A204.1 (cell line): ENCODE results near the gene SSBP1.
"Not testable (repeated sequence)": the region's sequence is repeated elsewhere in the genome, so short reads cannot be mapped to it uniquely, and the experiment has no call there.

Experiments
- FAIRE-seq: peaks from 2 replicates; lab custom pipeline; 2012; peaks lifted over from hg19 to GRCh38; lab: Jason Lieb, UNC

The SSBP1 gene

GRCh38 chr7:141709749-141710148 lies 28.4 kb upstream of the SSBP1 start:
- no peak for FAIRE-seq

DNA sequence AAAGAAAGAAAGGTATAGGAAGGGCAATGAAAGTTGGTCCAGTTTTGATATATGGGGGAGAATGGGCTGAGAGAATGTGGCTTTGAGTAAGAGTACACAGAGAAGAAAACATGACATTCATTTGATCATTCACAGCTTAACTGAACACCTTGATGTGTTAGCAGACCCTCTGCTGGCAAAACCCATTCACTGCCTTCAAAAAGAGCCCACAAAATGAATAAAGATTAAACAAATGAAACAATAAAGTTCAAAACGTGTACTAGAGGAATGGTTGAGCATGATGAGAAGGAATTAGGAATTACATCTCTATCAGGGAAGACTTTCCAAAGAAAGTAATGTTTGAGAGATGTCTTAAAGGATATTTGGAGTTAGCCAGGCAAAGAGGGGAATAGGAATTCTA lies 27.9 kb upstream of the SSBP1 start:
- no peak for FAIRE-seq

- no peak for FAIRE-seq
These were observed 25.4 kb upstream of the SSBP1 start for GRCh38 chr7:141712603-141713255.

GRCh38 chr7:141713890-141714289 lies 24.3 kb upstream of the SSBP1 start:
- FAIRE-seq = no peak

DNA sequence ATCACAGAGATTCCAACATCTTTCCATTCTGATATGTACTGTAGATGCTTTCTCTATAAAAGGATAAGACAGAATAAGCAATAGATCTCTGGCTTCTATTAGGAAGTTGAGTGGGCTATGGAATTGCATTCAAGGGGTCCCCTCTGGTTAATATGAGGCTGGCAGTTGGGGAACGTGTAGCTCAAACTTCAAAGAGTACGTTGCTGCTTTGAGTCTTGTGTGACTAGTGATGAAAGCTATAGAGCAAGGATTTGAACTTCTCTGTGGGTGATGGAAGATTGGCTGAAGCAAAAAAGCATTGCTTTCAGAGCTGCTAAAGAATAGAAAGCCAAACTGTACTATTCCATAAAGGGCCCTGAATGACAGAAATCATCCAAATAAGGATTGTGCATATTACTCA lies 23.6 kb upstream of the SSBP1 start:
- FAIRE-seq = no peak

DNA sequence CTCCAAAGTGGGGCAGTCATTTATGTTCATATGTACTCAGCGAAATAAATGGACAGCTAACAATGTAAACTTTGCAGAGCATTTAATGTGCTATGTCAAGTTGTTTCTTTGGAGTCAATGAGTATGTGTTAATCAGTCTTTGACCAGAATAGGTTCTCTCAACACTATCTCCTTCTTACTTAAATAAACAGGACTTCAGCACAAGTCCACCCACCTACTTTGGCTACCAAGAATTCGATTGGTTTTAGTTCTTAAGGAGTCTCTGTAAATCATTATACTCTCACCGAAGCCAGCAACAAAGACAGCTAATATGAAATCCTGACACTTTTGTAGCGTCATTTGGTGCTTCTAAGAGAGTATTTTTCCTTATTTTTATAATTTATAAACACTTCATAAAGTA lies 23.1 kb upstream of the SSBP1 start:
- no peak for FAIRE-seq

GRCh38 chr7:141715794-141716689 lies 22.1 kb upstream of the SSBP1 start:
- FAIRE-seq = no peak

DNA sequence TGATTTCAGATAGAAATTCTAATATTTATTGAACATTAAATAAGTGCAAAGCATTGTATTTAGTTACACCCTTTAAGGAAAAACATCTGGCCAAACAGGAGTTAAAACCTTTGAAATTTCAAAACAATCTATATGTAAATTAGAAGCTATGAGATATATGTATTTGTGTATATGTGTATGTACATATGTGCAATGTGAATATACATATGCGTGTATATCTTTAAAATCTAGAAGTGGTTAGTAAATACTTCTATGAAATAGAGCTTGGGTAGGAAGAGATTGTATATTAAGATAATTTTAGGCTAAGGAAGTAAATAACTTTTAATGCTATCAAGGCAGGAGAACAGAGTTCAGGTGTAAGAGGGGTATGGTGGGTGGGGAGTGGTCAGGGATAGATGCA lies 20.7 kb upstream of the SSBP1 start:
- FAIRE-seq = no peak

- FAIRE-seq = no peak
These were observed 15.6 kb upstream of the SSBP1 start for GRCh38 chr7:141722529-141722928.

DNA sequence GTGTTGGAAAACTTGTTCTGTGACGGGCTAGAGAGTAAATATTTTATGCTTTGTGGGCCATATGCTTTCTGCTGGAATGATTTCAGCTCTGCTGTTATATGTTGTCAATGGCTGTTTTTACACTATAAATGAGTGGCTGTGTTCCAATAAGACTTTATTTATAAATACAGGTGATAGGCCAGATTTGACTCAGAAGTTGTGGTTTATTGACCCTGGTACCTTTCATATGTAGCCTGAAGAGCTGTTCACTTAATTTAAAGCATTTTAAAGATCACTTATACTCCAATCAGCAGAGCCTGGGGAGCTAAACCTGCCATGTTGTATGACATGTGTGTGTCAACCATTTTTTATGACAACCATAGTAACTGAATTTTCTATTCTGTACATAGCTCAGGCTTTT lies 9.1 kb upstream of the SSBP1 start:
- no peak for FAIRE-seq

GRCh38 chr7:141731476-141732149 lies 6.5 kb upstream of the SSBP1 start:
- FAIRE-seq = no peak

- no peak for FAIRE-seq
These were observed 881 bp upstream of the SSBP1 start for GRCh38 chr7:141737118-141737835.

DNA sequence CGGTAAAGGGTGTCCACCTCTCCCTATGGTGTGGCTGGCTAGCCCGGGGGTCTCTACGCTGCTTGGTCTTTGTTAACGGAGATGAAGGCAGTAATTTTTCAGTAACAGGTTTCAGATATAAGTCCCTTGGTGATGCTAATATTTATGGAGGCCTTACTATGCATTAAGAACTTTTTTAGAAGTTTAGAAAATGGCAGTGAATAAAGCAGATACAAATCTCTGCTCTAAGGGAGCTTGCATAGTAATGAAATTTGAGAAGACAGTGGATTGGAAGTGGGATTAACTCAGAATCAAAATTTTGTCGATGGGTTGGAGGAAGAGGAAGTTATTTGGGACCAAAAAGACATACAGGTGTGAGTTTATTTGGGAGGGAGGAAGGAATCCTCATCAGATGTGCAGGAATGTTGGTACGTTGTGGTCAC lies 445 bp downstream of the SSBP1 start:
- no peak for FAIRE-seq

GRCh38 chr7:141739250-141739649 lies 1.1 kb downstream of the SSBP1 start:
- no peak for FAIRE-seq

DNA sequence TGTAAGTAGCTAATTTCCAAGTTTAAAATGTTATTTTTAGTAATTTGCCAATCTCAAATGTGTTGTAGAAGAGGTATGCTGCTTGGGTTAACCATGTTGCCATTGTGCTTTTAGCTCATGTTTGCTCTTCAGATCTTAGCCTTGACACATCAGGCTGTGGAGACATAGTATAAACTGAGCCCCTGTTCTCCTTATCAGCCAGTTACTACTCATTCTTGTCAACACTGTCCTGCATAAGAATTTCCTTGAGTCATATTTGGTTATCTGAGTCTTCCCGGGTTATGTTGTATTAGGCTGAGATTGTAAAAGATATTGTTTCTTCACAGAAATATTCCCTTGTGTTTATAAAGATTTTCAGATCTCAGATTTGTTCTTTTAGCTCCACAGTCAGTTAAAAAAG lies 4.1 kb downstream of the SSBP1 start:
- FAIRE-seq = no peak

GRCh38 chr7:141744131-141744530 lies 6.0 kb downstream of the SSBP1 start:
- no peak for FAIRE-seq

- FAIRE-seq = no peak
These were observed 10.2 kb downstream of the SSBP1 start for GRCh38 chr7:141748396-141748795.

- not testable (repeated sequence) for FAIRE-seq
These were observed 13.7 kb downstream of the SSBP1 start for GRCh38 chr7:141751904-141752303.

- FAIRE-seq = no peak
These were observed 14.5 kb downstream of the SSBP1 start for GRCh38 chr7:141752634-141753033.

GRCh38 chr7:141754939-141755338 lies 16.8 kb downstream of the SSBP1 start:
- no peak for FAIRE-seq

DNA sequence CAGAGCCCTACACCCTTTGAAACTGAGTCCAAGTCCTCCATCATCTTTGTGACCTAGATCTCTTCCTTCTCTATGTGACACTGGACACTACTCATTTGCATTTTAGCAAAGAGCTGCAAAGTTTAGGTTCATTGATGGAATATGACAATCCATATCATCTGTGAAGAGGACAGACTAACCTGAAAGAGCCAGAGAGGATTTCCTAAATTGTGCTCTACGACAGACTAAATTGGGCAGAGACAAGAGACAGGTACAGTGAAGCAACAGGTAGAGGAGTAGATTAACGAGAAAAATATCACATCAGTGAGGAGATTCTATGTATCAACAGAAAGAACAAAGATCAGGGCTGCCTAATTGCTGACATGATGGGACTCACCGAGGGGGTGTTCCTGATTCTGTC lies 25.6 kb downstream of the SSBP1 start, which contains the start of gene TAS2R3:
TAS2R3 (plus strand) TSS at position 301 of the 400 bp plus-strand sequence; CDS start at position 363, 62 bp downstream.
- FAIRE-seq = no peak

DNA sequence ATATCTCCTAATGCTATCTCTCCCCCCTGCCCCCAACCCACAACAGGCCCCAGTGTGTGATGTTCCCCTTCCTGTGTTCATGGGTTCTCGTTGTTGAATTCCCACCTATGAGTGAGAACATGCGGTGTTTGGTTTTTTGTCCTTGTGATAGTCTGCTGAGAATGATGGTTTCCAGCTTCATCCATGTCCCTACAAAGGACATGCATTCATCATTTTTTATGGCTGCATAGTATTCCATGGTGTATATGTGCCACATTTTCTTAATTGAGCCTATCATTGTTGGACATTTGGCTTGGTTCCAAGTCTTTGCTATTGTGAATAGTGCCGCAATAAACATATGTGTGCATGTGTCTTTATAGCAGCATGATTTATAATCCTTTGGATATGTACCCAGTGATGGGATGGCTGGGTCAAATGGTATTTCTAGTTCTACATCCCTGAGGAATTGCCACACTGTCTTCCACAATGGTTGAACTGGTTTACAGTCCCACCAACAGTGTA lies 32.0 kb downstream of the SSBP1 start:
- not testable (repeated sequence) for FAIRE-seq
